Spleen (tissue), 7 donors: ENCODE data around the gene SPN.

Source experiments
- POLR2A ChIP-seq, 3 donors: fragments of 450-650 bp; IDR thresholded peaks; one replicate each; pipeline ENCODE4 v1.5.1; 2017; ENCODE audit warnings: antibody characterized with exemption in 3 of 3, mild to moderate bottlenecking in 1 of 3
- POLR2AphosphoS5 ChIP-seq, 3 donors: sonication (generic); formaldehyde crosslinking; IDR thresholded peaks; one replicate each; pipeline ENCODE4 v1.5.1; 2017; ENCODE audit warnings: antibody characterized with exemption in 3 of 3
- TF ChIP-seq, protein P1 (sequence below), 11 experiments: fragments of 200-600 bp in 7 of 11; fragments of 450-650 bp in 4 of 11; sonication (generic) in 4 of 11; IDR thresholded peaks in 8 of 11; conservative IDR thresholded peaks in 3 of 11; 1 replicate in 7 of 11; 2 replicates in 4 of 11; pipeline versions ENCODE4 v1.4.0 to v1.8.0; 2016 to 2021; ENCODE audit warnings: antibody characterized with exemption in 11 of 11, inconsistent platforms in 4 of 11, mild to moderate bottlenecking in 1 of 11
- donor health status: DM: no; HTN: no; CAD: no; lungs with moderate emphysema.
- donor health status: DM: no; HTN: no; CAD: no.
- donor health status: DM: no; HTN: no; CAD: no.

DNA sequence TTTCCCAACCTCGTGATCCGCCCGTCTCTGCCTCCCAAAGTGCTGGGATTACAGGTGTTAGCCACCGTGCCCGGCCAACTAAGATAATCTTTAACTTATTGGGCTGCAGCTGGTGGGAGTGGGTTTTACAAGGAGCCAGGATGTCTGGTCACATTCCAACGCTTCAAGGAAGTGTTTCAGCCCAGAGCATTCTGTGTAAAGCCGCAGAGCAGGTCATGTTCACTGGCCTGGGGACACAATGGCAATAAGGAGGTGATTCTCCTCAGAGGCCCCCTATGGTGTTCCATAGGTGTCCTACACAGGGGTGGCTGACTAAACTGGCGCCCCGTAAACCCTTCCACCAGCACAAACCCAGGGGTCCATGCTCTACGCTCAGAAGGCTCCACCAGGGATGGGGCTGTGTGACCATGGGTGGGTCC, 17.1 kb downstream of the SPN start:
- TF ChIP-seq POLR2A (IDR thresholded peaks at IDR 0.05), result no peak
- TF ChIP-seq, protein P1, sequence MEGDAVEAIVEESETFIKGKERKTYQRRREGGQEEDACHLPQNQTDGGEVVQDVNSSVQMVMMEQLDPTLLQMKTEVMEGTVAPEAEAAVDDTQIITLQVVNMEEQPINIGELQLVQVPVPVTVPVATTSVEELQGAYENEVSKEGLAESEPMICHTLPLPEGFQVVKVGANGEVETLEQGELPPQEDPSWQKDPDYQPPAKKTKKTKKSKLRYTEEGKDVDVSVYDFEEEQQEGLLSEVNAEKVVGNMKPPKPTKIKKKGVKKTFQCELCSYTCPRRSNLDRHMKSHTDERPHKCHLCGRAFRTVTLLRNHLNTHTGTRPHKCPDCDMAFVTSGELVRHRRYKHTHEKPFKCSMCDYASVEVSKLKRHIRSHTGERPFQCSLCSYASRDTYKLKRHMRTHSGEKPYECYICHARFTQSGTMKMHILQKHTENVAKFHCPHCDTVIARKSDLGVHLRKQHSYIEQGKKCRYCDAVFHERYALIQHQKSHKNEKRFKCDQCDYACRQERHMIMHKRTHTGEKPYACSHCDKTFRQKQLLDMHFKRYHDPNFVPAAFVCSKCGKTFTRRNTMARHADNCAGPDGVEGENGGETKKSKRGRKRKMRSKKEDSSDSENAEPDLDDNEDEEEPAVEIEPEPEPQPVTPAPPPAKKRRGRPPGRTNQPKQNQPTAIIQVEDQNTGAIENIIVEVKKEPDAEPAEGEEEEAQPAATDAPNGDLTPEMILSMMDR (IDR thresholded peaks at IDR 0.05 in 8 of 11, conservative IDR thresholded peaks at IDR 0.05 in 3 of 11), result no peak
- no peak for TF ChIP-seq POLR2AphosphoS5 (IDR thresholded peaks at IDR 0.05)
